GM21367 (cell line): ENCODE measurements around the gene POP5.
"Not testable (repeated sequence)": the region's sequence is repeated elsewhere in the genome, so short reads cannot be mapped to it uniquely, and the experiment has no call there.

ENCODE experiments used
- ATAC-seq: cut with Tn5 transposase; IDR thresholded peaks from one replicate; pipeline ENCODE4 v1.9.1; 2021; ENCODE audit not compliant: unreplicated experiment

The POP5 gene

GRCh38 chr12:120580787-120581723 lies at the start of gene POP5:
POP5 (minus strand) TSS chr12:120581402; CDS start chr12:120581362, 40 bp downstream.
- ATAC-seq, result peak; percentile 81

GRCh38 chr12:120630104-120630892 lies 49.1 kb upstream of the POP5 start:
- no peak for ATAC-seq

GRCh38 chr12:120628919-120629318 lies 47.7 kb upstream of the POP5 start:
- ATAC-seq, result no peak

GRCh38 chr12:120625557-120626419 lies 44.6 kb upstream of the POP5 start:
- ATAC-seq, result no peak

GRCh38 chr12:120620624-120621023 lies 39.4 kb upstream of the POP5 start:
- ATAC-seq, result no peak

GRCh38 chr12:120618954-120619615 lies 37.9 kb upstream of the POP5 start:
- no peak for ATAC-seq

- not testable (repeated sequence) for ATAC-seq
Measured at GRCh38 chr12:120617767-120618166, 36.6 kb upstream of the POP5 start.

GRCh38 chr12:120617193-120617592 lies 36.0 kb upstream of the POP5 start:
- not testable (repeated sequence) for ATAC-seq

GRCh38 chr12:120614848-120615247 lies 33.6 kb upstream of the POP5 start:
- no peak for ATAC-seq

- ATAC-seq, result not testable (repeated sequence)
Measured at GRCh38 chr12:120611534-120611933, 30.3 kb upstream of the POP5 start.

- ATAC-seq, result no peak
Measured at GRCh38 chr12:120610560-120610959, 29.4 kb upstream of the POP5 start.

- not testable (repeated sequence) for ATAC-seq
Measured at GRCh38 chr12:120602416-120602815, 21.2 kb upstream of the POP5 start.

- ATAC-seq, result no peak
Measured at GRCh38 chr12:120599672-120600552, 18.7 kb upstream of the POP5 start.

GRCh38 chr12:120598674-120599463 lies 17.7 kb upstream of the POP5 start:
- no peak for ATAC-seq

GRCh38 chr12:120597861-120598260 lies 16.7 kb upstream of the POP5 start:
- no peak for ATAC-seq

GRCh38 chr12:120596901-120597300 lies 15.7 kb upstream of the POP5 start:
- ATAC-seq, result no peak

- ATAC-seq, result no peak
Measured at GRCh38 chr12:120592121-120593049, 11.2 kb upstream of the POP5 start.
